Tibial nerve (tissue), 4 donors: ENCODE data around the gene SCAF4. TPM values are rescaled to one million over a fixed set of nuclear protein-coding genes. Genes with fewer than 3 reads are reported as not detected.
A peak's percentile ranks its signal among the peaks of the same experiment; 100 is the strongest.
"Not testable (repeated sequence)": the region's sequence is repeated elsewhere in the genome, so short reads cannot be mapped to it uniquely, and the experiment has no call there.

Experiments
- DNase-seq, 2 donors: peaks; one replicate each; pipeline ENCODE4 v3.0.0-alpha.2; 2019; ENCODE audit warnings: low spot score in 2 of 2
- H3K27ac ChIP-seq, 4 donors: fragments of 200-600 bp; sonication (generic) in 3 of 4; one replicate each; pipeline ENCODE4 v1.5.1; 2017 to 2019; ENCODE audit warnings: mild to moderate bottlenecking in 1 of 4
- H3K27me3 ChIP-seq, 2 donors: fragments of 200-600 bp; sonication (generic) in 1 of 2; one replicate each; pipeline versions ENCODE4 v1.5.1 to v1.6.0; 2017 to 2019
- H3K36me3 ChIP-seq, 3 donors: fragments of 200-600 bp; sonication (generic); one replicate each; pipeline ENCODE4 v1.5.1; 2018 to 2019
- H3K4me1 ChIP-seq, 4 donors: fragments of 200-600 bp; sonication (generic) in 3 of 4; one replicate each; pipeline ENCODE4 v1.5.1; 2017 to 2019
- H3K4me3 ChIP-seq, 4 donors: fragments of 200-600 bp; sonication (generic) in 3 of 4; one replicate each; pipeline ENCODE4 v1.5.1; 2017 to 2019; ENCODE audit warnings: mild to moderate bottlenecking in 1 of 4, moderate library complexity in 1 of 4
- H3K9me3 ChIP-seq, 4 donors: fragments of 200-600 bp; sonication (generic) in 3 of 4; one replicate each; pipeline ENCODE4 v1.5.1; 2017 to 2019
- CTCF ChIP-seq, 5 experiments: fragments of 200-600 bp in 3 of 5; fragments of 450-650 bp in 2 of 5; sonication (generic) in 3 of 5; IDR thresholded peaks; one replicate each; pipeline ENCODE4 v1.5.1; 2016 to 2019; ENCODE audit warnings: antibody characterized with exemption in 5 of 5, mild to moderate bottlenecking in 3 of 5, moderate library complexity in 2 of 5
- EP300 ChIP-seq, 2 donors: sonication (generic); formaldehyde crosslinking; IDR thresholded peaks; one replicate each; pipeline ENCODE4 v1.6.1; 2017; ENCODE audit warnings: antibody characterized with exemption in 2 of 2, mild to moderate bottlenecking in 1 of 2
- POLR2A ChIP-seq, 2 donors: fragments of 450-650 bp; IDR thresholded peaks; one replicate each; pipeline ENCODE4 v1.6.1; 2017; ENCODE audit warnings: antibody characterized with exemption in 2 of 2, mild to moderate bottlenecking in 2 of 2, moderate library complexity in 2 of 2
- WGBS, 2 donors: methylation state at CpG; one replicate each; pipeline ENCODE4 v1.1.5; 2018; 5-methylcytosine and 5-hydroxymethylcytosine counted together
- total RNA-seq, 4 donors: library from RNA; depleted of rRNA; stranded (reverse); fragments of >200 nt; gene quantifications; one replicate each; pipeline ENCODE4 v1.1.0, GENCODE V29; 2016

Gene SCAF4
- total RNA-seq, 4 donors from 2014 or later: 13.2 to 23.2 (median 17.6) TPM

GRCh38 chr21:31658053-31658452, 73.9 kb downstream of the SCAF4 start:
- H3K36me3 ChIP-seq: peaks cover 0 to 12% (median 0%) of the 10 kb centered on the region in 3 donors
- peak overlapping the region in 2 of 4 donors; percentile 5 to 17 for H3K27ac ChIP-seq
- DNase-seq: no peak
- WGBS, 2 donors: 60 to 63% methylated on average over 9 of the region's 9 CpGs
- peaks cover 0 to 32% (median 12%) of the 10 kb centered on the region in 4 donors for H3K4me1 ChIP-seq
- H3K9me3 ChIP-seq: no peaks in the 10 kb centered on the region
- no peaks in the 10 kb centered on the region for H3K27me3 ChIP-seq
- TF ChIP-seq EP300 (IDR thresholded peaks at IDR 0.05): no peak
- TF ChIP-seq POLR2A (IDR thresholded peaks at IDR 0.05): no peak
- TF ChIP-seq CTCF (IDR thresholded peaks at IDR 0.05): no peak
- no peak overlapping the region for H3K4me3 ChIP-seq

GRCh38 chr21:31656199-31657095, 75.5 kb downstream of the SCAF4 start:
- Histone ChIP-seq H3K4me1 (peaks cover 0 to 20% (median 10%) of the 10 kb centered on the region in 4 donors), H3K9me3 (no peaks in the 10 kb centered on the region), H3K27me3 (no peaks in the 10 kb centered on the region), H3K27ac (no peak overlapping the region), H3K36me3 (peaks cover 0 to 8% (median 0%) of the 10 kb centered on the region in 3 donors), H3K4me3 (no peak overlapping the region)
- WGBS, 2 donors: 90 to 94% methylated on average over 13 of the region's 13 CpGs
- no peak for DNase-seq
- TF ChIP-seq POLR2A (IDR thresholded peaks at IDR 0.05): no peak
- no peak for TF ChIP-seq CTCF (IDR thresholded peaks at IDR 0.05)
- TF ChIP-seq EP300 (IDR thresholded peaks at IDR 0.05): no peak

- H3K36me3 ChIP-seq, H3K27me3 ChIP-seq, H3K4me3 ChIP-seq, H3K27ac ChIP-seq, H3K4me1 ChIP-seq, DNase-seq, H3K9me3 ChIP-seq: not testable (repeated sequence)
- 72 to 76% methylated on average over 20 to 21 of the region's 21 CpGs for WGBS, 2 donors
These were observed 76.9 kb downstream of the SCAF4 start for GRCh38 chr21:31654821-31655580.

- H3K9me3 ChIP-seq: no peaks in the 10 kb centered on the region
- TF ChIP-seq CTCF (IDR thresholded peaks at IDR 0.05) (no peak), POLR2A (IDR thresholded peaks at IDR 0.05) (no peak), EP300 (IDR thresholded peaks at IDR 0.05) (no peak)
- H3K4me1 ChIP-seq: peaks cover 0 to 9% (median 0%) of the 10 kb centered on the region in 4 donors
- H3K4me3 ChIP-seq: no peak overlapping the region
- H3K27me3 ChIP-seq: no peaks in the 10 kb centered on the region
- peaks cover 0 to 5% (median 0%) of the 10 kb centered on the region in 3 donors for H3K36me3 ChIP-seq
- DNase-seq: no peak
- H3K27ac ChIP-seq: no peak overlapping the region
- 97 to 99% methylated on average over 10 to 12 of the region's 20 CpGs for WGBS, 2 donors
These were observed 77.6 kb downstream of the SCAF4 start for GRCh38 chr21:31654340-31654739.

- H3K4me3 ChIP-seq, DNase-seq, H3K27me3 ChIP-seq, H3K27ac ChIP-seq, H3K9me3 ChIP-seq, H3K4me1 ChIP-seq, H3K36me3 ChIP-seq: not testable (repeated sequence)
- 88 to 97% methylated on average over 4 of the region's 4 CpGs for WGBS, 2 donors
These were observed 80.4 kb downstream of the SCAF4 start for GRCh38 chr21:31651491-31651890.

- WGBS, 2 donors: 90 to 93% methylated on average over 3 of the region's 3 CpGs
- Histone ChIP-seq H3K4me1 (no peaks in the 10 kb centered on the region), H3K9me3 (no peaks in the 10 kb centered on the region), H3K27me3 (no peaks in the 10 kb centered on the region), H3K36me3 (peaks cover 0 to 5% (median 0%) of the 10 kb centered on the region in 3 donors), H3K27ac (no peak overlapping the region), H3K4me3 (no peak overlapping the region)
- TF ChIP-seq POLR2A (IDR thresholded peaks at IDR 0.05): no peak
- TF ChIP-seq CTCF (IDR thresholded peaks at IDR 0.05): no peak
- TF ChIP-seq EP300 (IDR thresholded peaks at IDR 0.05): no peak
- DNase-seq: no peak
These were observed 81.0 kb downstream of the SCAF4 start for GRCh38 chr21:31650930-31651329.
